ENCODE results near the gene CTRB2.

CTRB2 gene

DNA sequence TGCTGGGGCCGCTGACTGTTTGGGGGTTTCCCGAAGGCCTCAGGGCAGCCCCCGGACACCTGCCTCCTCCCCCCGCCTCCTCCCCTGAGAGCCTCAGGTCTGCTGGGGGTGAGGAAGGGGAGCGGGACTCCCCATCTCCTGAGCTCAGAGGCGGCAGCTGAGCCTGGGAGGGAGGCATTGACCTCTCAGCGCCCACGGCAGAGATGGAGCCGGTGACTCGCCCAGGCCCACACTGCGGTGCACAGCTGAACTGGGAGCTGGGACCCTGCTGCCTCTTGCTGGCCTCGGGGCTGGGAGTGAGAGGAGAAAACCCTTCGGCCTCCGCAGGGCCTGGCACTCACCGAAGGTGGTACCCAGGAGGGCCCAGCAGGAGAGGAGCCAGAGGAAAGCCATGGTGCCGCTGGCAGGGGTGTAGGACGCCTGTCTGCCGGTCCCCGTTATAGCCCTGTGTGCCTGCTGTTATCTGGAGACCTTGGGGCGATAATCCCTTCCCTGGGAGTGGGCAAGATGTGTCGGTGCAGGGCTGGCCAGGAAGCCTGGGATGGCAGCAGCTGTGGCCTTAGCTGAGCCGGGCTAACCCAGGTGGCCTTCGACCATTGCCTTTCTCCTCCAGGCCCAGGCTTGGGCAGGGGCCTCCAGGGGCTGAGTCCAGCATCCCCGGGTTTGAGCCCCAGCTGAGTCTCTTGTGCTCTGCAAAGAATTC lies at the start of gene CTRB2:
Gene CTRB2, minus strand, starts transcription at position 413 of the 703 bp plus-strand sequence. Its CDS starts 20 bp downstream, at position 393.
- DNase-seq (ENCODE audit: low read depth), result no peak

DNA sequence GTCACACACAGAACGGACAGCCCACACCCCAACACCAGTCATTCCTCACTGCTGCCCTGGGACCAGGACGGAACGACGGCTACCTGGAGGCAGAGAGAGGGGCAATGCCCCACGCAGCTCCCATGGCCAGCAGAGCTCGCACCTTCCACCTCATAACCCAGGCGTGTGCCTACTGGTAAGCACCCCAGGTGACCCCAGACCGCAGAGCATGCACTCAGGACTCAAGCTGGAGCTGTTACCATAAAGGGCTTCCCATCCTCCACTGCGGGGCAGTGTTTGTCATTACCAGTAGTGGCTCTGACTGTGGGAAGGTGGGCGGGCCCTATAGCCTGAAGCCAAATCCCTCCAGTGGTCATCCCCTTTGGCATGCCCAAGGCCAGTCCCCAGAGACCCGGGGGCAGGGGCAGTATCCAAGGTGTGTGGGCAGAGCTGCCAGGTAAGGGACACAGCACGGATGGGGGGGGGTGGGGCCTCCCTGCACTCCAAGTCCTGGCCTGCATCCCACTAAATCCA lies 49.2 kb upstream of the CTRB2 start:
- no peak for DNase-seq (ENCODE audit: low read depth)

DNA sequence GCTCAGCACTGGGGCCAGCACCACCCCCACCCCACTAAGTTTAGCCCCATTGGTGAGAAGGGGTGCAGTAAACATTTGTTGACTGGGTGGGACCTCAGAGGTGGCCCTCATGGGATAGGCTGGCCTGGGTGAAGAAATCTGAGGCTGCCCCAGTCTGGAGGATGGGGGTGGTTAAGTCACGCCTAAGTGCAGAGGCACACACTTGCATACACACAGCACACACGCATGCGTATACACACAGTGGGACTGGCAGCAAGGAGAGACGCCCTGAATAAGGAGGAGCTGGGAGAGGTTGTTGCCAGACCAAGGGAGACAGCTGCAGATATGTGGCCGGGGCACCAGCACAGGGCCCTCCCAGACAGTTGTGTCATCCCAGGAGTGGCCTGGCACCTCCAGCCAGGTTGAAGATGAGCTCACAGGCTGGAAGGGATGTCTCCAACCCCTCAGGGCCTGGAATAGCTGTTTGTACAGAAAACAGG lies 47.4 kb upstream of the CTRB2 start:
- DNase-seq (ENCODE audit: low read depth), result no peak

GRCh38 chr16:75252946-75253911 lies 46.3 kb upstream of the CTRB2 start:
- DNase-seq (ENCODE audit: low read depth), result no peak

GRCh38 chr16:75252049-75252864 lies 45.3 kb upstream of the CTRB2 start:
- no peak for DNase-seq (ENCODE audit: low read depth)

DNA sequence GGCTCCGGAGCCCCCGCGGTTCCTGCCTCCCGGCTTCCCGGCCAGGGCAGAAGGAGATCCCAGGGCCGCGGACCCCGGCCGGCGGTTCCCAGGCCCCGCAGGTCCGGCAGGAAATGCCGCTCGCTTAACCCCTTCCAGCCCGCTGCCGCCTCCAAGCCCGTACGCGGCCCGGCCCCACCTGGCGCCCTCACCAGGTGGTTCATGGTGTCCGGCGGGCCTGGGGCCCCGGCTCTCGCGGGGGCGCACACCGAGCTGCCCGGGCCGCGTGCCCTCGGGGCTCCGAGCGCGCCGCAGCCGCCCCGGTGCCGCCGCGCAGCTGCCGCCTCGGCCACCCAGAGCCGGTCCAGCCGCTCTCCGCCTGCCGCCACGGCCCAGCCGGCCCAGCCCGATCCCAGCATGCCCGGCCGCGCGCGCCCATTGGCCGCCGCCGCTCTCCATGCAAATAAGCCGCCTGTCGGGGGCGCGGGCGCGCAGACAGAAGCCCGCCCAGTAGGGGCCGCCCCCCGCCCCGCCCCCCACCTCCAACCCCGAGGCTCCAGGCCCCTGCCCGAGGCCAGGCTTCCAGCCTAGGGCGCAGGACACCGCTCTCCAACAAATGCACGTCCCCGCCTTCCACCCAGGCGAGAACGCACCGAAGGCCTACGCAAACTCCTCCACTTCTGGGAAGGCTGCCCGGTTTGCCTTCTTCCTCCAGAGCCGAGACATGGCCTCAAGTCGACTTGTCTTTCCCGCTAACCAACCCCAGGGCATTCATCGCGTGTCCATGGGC lies 44.5 kb upstream of the CTRB2 start, which contains the start of gene BCAR1:
Gene BCAR1, minus strand, starts transcription at position 345 of the 769 bp plus-strand sequence. Its CDS starts 142 bp downstream, at position 203.
- no peak for DNase-seq (ENCODE audit: low read depth)

- no peak for DNase-seq (ENCODE audit: low read depth)
These were observed 43.9 kb upstream of the CTRB2 start for GRCh38 chr16:75250809-75251279.

- DNase-seq (ENCODE audit: low read depth), result no peak
These were observed 43.3 kb upstream of the CTRB2 start for GRCh38 chr16:75250089-75250808.

- DNase-seq (ENCODE audit: low read depth), result no peak
These were observed 42.5 kb upstream of the CTRB2 start for GRCh38 chr16:75249441-75249840.

GRCh38 chr16:75248536-75249380 lies 41.8 kb upstream of the CTRB2 start:
- no peak for DNase-seq (ENCODE audit: low read depth)

GRCh38 chr16:75248142-75248535 lies 41.2 kb upstream of the CTRB2 start:
- no peak for DNase-seq (ENCODE audit: low read depth)

DNA sequence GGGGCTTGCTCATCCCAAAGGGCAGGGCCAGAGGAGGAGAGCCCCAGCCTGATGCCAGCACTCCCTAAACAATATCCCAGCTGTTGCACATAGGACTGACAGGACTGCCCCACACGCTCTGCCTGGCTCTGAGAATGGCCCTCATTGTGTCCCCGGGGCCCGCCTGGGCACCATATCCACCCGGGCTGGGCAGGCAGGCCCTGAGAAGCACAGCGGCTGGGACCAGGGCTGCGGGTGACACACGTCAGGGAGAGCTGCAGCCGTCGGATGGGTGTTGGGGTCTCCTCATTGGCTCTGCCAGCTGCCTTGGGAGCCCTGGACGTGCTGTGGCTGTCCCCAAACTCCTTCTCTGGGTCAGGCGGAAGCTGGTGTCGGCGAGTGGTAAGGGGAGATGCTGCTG lies 40.3 kb upstream of the CTRB2 start:
- no peak for DNase-seq (ENCODE audit: low read depth)

DNA sequence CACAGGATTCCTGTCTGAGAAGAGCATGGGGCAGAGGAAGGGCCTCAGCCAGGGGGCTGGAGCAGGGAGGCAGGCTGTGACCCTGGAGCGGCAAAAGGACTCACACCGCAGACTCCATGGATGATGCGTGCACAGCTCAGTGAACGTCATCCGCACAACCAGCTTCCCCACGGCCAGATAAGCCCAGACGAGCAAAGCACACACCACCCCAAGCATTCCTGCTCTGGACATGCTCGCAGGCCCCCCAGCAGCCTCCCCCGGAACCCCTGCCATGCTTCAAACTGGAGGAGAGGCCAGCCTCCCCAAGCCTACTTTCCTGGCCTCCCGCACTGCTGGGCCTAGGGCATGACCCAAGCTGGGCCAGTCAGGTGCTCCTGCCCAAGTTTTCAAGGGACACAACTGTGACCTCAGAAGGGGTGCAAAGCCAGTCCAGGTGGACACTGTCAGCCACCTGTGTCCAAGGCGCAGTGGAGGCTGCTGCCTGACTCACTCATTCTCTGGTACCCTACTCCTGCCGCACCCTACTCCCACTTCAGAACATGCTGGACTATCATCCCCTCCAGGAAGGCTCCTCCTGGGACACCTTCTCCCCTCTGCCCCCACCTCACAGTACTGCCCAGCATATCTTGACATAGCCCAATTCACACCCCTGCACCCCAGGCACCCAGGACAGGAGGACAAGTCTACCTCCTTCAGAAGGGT lies 39.7 kb upstream of the CTRB2 start:
- no peak for DNase-seq (ENCODE audit: low read depth)

DNA sequence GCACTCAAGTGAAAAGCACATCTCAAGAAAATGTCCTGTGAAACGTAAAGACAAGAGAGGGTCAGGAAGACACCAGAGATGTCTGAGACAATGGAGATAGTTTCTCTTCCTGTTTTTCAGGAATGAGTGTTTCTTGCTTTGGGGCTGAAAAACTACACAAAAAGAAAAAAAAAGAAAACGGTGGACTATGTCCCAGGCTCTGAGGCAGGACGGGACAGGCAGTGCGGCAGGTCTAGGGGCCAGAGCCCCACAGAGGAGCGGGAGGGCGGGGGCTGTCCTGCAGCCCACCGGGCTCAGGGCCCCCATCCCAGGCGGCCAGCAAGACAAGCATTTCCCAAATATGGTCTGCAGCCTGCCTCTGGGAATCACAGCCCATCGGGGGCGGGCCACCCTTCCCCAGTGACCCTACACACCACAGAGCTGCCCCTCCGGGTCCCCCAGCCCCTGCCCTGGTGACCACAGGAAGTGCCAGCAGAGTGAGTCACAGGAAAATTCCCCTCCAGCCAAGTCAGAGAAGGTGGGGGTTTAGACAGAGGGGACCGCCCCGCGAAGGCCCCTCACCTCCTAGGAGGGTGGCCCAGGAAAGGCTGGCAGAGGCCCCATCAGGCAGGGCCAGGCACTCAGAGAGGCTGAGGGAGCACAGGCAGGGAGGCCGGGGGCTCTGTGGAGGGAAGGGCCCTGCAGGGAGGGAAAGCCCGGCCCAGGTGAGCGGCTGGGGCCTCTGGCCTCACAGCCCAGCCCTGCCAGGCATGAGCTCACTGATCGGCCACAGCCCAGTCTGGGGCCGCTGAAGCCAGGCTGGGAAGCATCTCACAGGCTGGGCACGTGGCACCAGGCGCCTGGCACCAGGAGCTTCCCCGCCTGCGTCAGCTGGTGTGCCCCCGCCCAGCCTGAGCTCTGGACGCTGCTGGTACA lies 38.1 kb upstream of the CTRB2 start:
- no peak for DNase-seq (ENCODE audit: low read depth)

GRCh38 chr16:75244225-75244809 lies 37.4 kb upstream of the CTRB2 start:
- no peak for DNase-seq (ENCODE audit: low read depth)

- DNase-seq (ENCODE audit: low read depth), result no peak
These were observed 36.8 kb upstream of the CTRB2 start for GRCh38 chr16:75243667-75244224.

Measured in CMK (cell line).